Measurements from ENCODE around the gene OPHN1. TPM values are rescaled to one million over a fixed set of nuclear protein-coding genes. Genes with fewer than 3 reads are reported as not detected.
"Not testable (repeated sequence)": the region's sequence is repeated elsewhere in the genome, so short reads cannot be mapped to it uniquely, and the experiment has no call there.

The OPHN1 gene
- total RNA-seq, 2 experiments from 2014 or later, result 0.21 to 0.46 TPM

GRCh38 chrX:68417651-68418050 is 15.6 kb downstream of the OPHN1 start:
- Mint-ChIP-seq H3K27me3 (peaks cover 7% of the 10 kb centered on the region), H3K9me3 (no peaks in the 10 kb centered on the region), H3K36me3 (no peaks in the 10 kb centered on the region), H3K4me3 (no peak overlapping the region), H3K27ac (no peak overlapping the region), H3K4me1 (ENCODE audit: low read depth) (no peaks in the 10 kb centered on the region)
- ChIA-PET POLR2A (no interaction called here), CTCF (no interaction called here)
- intact Hi-C loops (cut with micrococcal nuclease), result no loop called here
- DNase-seq, result no peak

- Mint-ChIP-seq H3K27ac (no peak overlapping the region), H3K27me3 (peaks cover 7% of the 10 kb centered on the region), H3K4me3 (no peak overlapping the region), H3K4me1 (ENCODE audit: low read depth) (no peaks in the 10 kb centered on the region), H3K9me3 (no peaks in the 10 kb centered on the region), H3K36me3 (no peaks in the 10 kb centered on the region)
- intact Hi-C loops (cut with micrococcal nuclease), result no loop called here
- no peak for DNase-seq
- ChIA-PET POLR2A (no interaction called here), CTCF (no interaction called here)
Observed at GRCh38 chrX:68416592-68416991, 16.7 kb downstream of the OPHN1 start.

GRCh38 chrX:68415316-68415715 is 18.0 kb downstream of the OPHN1 start:
- no peak overlapping the region for H3K27ac Mint-ChIP-seq
- no peaks in the 10 kb centered on the region for H3K9me3 Mint-ChIP-seq

GRCh38 chrX:68413254-68413653 is 20.0 kb downstream of the OPHN1 start:
- no peaks in the 10 kb centered on the region for H3K36me3 Mint-ChIP-seq
- intact Hi-C loops (cut with micrococcal nuclease), result no loop called here
- ChIA-PET CTCF (no interaction called here), POLR2A (no interaction called here)
- no peak for DNase-seq
- H3K9me3 Mint-ChIP-seq, result no peaks in the 10 kb centered on the region
- no peaks in the 10 kb centered on the region for H3K4me1 Mint-ChIP-seq (ENCODE audit: low read depth)
- H3K27me3 Mint-ChIP-seq, result peaks cover 3% of the 10 kb centered on the region
- H3K4me3 Mint-ChIP-seq, result no peak overlapping the region
- no peak overlapping the region for H3K27ac Mint-ChIP-seq

More at GRCh38 chrX:68415316-68415715, 18.0 kb downstream of the OPHN1 start:
- Mint-ChIP-seq H3K36me3 (no peaks in the 10 kb centered on the region), H3K4me3 (no peak overlapping the region), H3K27me3 (peaks cover 4% of the 10 kb centered on the region), H3K4me1 (ENCODE audit: low read depth) (no peaks in the 10 kb centered on the region)
- ChIA-PET CTCF (no interaction called here), POLR2A (no interaction called here)
- DNase-seq, result no peak
- intact Hi-C loops (cut with micrococcal nuclease), result no loop called here

GRCh38 chrX:68411729-68412128 is 21.6 kb downstream of the OPHN1 start:
- CTCF ChIA-PET, result no interaction called here
- DNase-seq, result no peak
- Mint-ChIP-seq H3K27me3 (no peaks in the 10 kb centered on the region), H3K9me3 (no peaks in the 10 kb centered on the region), H3K4me1 (ENCODE audit: low read depth) (no peaks in the 10 kb centered on the region), H3K36me3 (no peaks in the 10 kb centered on the region), H3K27ac (no peak overlapping the region), H3K4me3 (no peak overlapping the region)
- POLR2A ChIA-PET, result no interaction called here
- intact Hi-C loops (cut with micrococcal nuclease), result no loop called here

GRCh38 chrX:68409194-68409593 is 24.1 kb downstream of the OPHN1 start:
- CTCF ChIA-PET, result no interaction called here
- no peaks in the 10 kb centered on the region for H3K4me1 Mint-ChIP-seq (ENCODE audit: low read depth)
- no peaks in the 10 kb centered on the region for H3K27me3 Mint-ChIP-seq
- H3K4me3 Mint-ChIP-seq, result no peak overlapping the region
- no peaks in the 10 kb centered on the region for H3K9me3 Mint-ChIP-seq
- POLR2A ChIA-PET, result no interaction called here
- intact Hi-C loops (cut with micrococcal nuclease), result no loop called here
- H3K36me3 Mint-ChIP-seq, result no peaks in the 10 kb centered on the region
- H3K27ac Mint-ChIP-seq, result no peak overlapping the region
- no peak for DNase-seq

GRCh38 chrX:68403522-68403921 is 29.8 kb downstream of the OPHN1 start:
- Mint-ChIP-seq H3K9me3 (no peaks in the 10 kb centered on the region), H3K4me1 (ENCODE audit: low read depth) (no peaks in the 10 kb centered on the region), H3K4me3 (no peak overlapping the region), H3K27ac (no peak overlapping the region), H3K36me3 (no peaks in the 10 kb centered on the region), H3K27me3 (no peaks in the 10 kb centered on the region)
- intact Hi-C loops (cut with micrococcal nuclease), result no loop called here
- DNase-seq, result no peak
- ChIA-PET CTCF (no interaction called here), POLR2A (no interaction called here)

- no peak overlapping the region for H3K27ac Mint-ChIP-seq
- no peaks in the 10 kb centered on the region for H3K4me1 Mint-ChIP-seq (ENCODE audit: low read depth)
- H3K4me3 Mint-ChIP-seq, result no peak overlapping the region
- CTCF ChIA-PET, result no interaction called here
- no peaks in the 10 kb centered on the region for H3K36me3 Mint-ChIP-seq
- POLR2A ChIA-PET, result no interaction called here
- intact Hi-C loops (cut with micrococcal nuclease), result no loop called here
- no peak for DNase-seq
- H3K9me3 Mint-ChIP-seq, result no peaks in the 10 kb centered on the region
- no peaks in the 10 kb centered on the region for H3K27me3 Mint-ChIP-seq
Observed at GRCh38 chrX:68403038-68403437, 30.3 kb downstream of the OPHN1 start.

GRCh38 chrX:68402094-68402493 is 31.2 kb downstream of the OPHN1 start:
- no peak overlapping the region for H3K4me3 Mint-ChIP-seq
- no peaks in the 10 kb centered on the region for H3K36me3 Mint-ChIP-seq
- H3K9me3 Mint-ChIP-seq, result no peaks in the 10 kb centered on the region
- DNase-seq, result no peak
- CTCF ChIA-PET, result no interaction called here
- no peak overlapping the region for H3K27ac Mint-ChIP-seq
- no peaks in the 10 kb centered on the region for H3K27me3 Mint-ChIP-seq
- POLR2A ChIA-PET, result no interaction called here
- no peaks in the 10 kb centered on the region for H3K4me1 Mint-ChIP-seq (ENCODE audit: low read depth)
- intact Hi-C loops (cut with micrococcal nuclease), result no loop called here

- Mint-ChIP-seq H3K4me3 (no peak overlapping the region), H3K36me3 (no peaks in the 10 kb centered on the region), H3K27ac (no peak overlapping the region), H3K4me1 (ENCODE audit: low read depth) (no peaks in the 10 kb centered on the region), H3K9me3 (no peaks in the 10 kb centered on the region), H3K27me3 (no peaks in the 10 kb centered on the region)
- ChIA-PET CTCF (no interaction called here), POLR2A (no interaction called here)
- DNase-seq, result no peak
- intact Hi-C loops (cut with micrococcal nuclease), result no loop called here
Observed at GRCh38 chrX:68398291-68398690, 35.0 kb downstream of the OPHN1 start.

- intact Hi-C loops (cut with micrococcal nuclease), result no loop called here
- ChIA-PET POLR2A (no interaction called here), CTCF (no interaction called here)
- DNase-seq, result no peak
- no peaks in the 10 kb centered on the region for H3K4me1 Mint-ChIP-seq (ENCODE audit: low read depth)
- no peaks in the 10 kb centered on the region for H3K36me3 Mint-ChIP-seq
- H3K27ac Mint-ChIP-seq, result no peak overlapping the region
- H3K9me3 Mint-ChIP-seq, result no peaks in the 10 kb centered on the region
- no peaks in the 10 kb centered on the region for H3K27me3 Mint-ChIP-seq
- no peak overlapping the region for H3K4me3 Mint-ChIP-seq
Observed at GRCh38 chrX:68396953-68397352, 36.3 kb downstream of the OPHN1 start.

- POLR2A ChIA-PET; intact Hi-C loops (cut with micrococcal nuclease); H3K27me3 Mint-ChIP-seq: not testable (repeated sequence)
Observed at GRCh38 chrX:68389419-68389960, 43.8 kb downstream of the OPHN1 start.

GRCh38 chrX:68387776-68388175 is 45.5 kb downstream of the OPHN1 start:
- POLR2A ChIA-PET, result no interaction called here

More at GRCh38 chrX:68389419-68389960, 43.8 kb downstream of the OPHN1 start:
- DNase-seq; H3K4me3 Mint-ChIP-seq; H3K4me1 Mint-ChIP-seq (ENCODE audit: low read depth); H3K9me3 Mint-ChIP-seq; H3K36me3 Mint-ChIP-seq; H3K27ac Mint-ChIP-seq; CTCF ChIA-PET: not testable (repeated sequence)

GRCh38 chrX:68383540-68383939 is 49.8 kb downstream of the OPHN1 start:
- Mint-ChIP-seq H3K9me3 (no peaks in the 10 kb centered on the region), H3K4me3 (no peak overlapping the region), H3K36me3 (no peaks in the 10 kb centered on the region), H3K27me3 (peaks cover 3% of the 10 kb centered on the region), H3K27ac (no peak overlapping the region), H3K4me1 (ENCODE audit: low read depth) (no peaks in the 10 kb centered on the region)
- POLR2A ChIA-PET, result no interaction called here
- CTCF ChIA-PET, result no interaction called here
- no peak for DNase-seq
- intact Hi-C loops (cut with micrococcal nuclease), result no loop called here

More at GRCh38 chrX:68387776-68388175, 45.5 kb downstream of the OPHN1 start:
- H3K36me3 Mint-ChIP-seq, result no peaks in the 10 kb centered on the region
- no peaks in the 10 kb centered on the region for H3K9me3 Mint-ChIP-seq
- no peak overlapping the region for H3K27ac Mint-ChIP-seq
- no peak for DNase-seq
- no peak overlapping the region for H3K4me3 Mint-ChIP-seq
- CTCF ChIA-PET, result no interaction called here
- H3K4me1 Mint-ChIP-seq (ENCODE audit: low read depth), result no peaks in the 10 kb centered on the region
- peaks cover 3% of the 10 kb centered on the region for H3K27me3 Mint-ChIP-seq
- intact Hi-C loops (cut with micrococcal nuclease), result no loop called here
